IMR-90 (cell line): ENCODE data around the gene AGPS. TPM values are rescaled to one million over a fixed set of nuclear protein-coding genes. Genes with fewer than 3 reads are reported as not detected.

ENCODE experiments used
- ATAC-seq: fragments of 200-7000 bp; cut with Tn5 transposase; 2 replicates; pipeline ENCODE4 v1.9.1; 2020; ENCODE audit warnings: low read depth, mild to moderate bottlenecking, moderate library complexity
- BruUV-seq: library from RNA; stranded (reverse); fragments of 400-500 nt; replicated peaks from 2 replicates; lab custom pipeline; 2021; lab: Mats Ljungman, UMichigan
- CTCF ChIA-PET: fragments of 300-600 bp; formaldehyde crosslinking; extraction: SDS; loops from one replicate; lab custom pipeline; 2021; ENCODE audit warnings: antibody characterized with exemption; lab: Yijun Ruan, JAX
- POLR2A ChIA-PET: fragments of 300-600 bp; sonication (Branson Sonifier 250); formaldehyde crosslinking; loops from one replicate; lab custom pipeline; 2022; ENCODE audit warnings: antibody characterized with exemption; ENCODE audit not compliant: unreplicated experiment; lab: Charles Lee
- DNase-seq: peaks from one replicate; pipeline ENCODE4 v3.0.0; 2013
- H2AFZ ChIP-seq: replicated peaks from 2 replicates; pipeline ENCODE3; 2013; ENCODE audit warnings: low read length, mild to moderate bottlenecking; ENCODE audit not compliant: poor library complexity
- H2AK5ac ChIP-seq: 2 replicates; pipeline ENCODE4 v1.6.1; 2013; ENCODE audit warnings: low read depth, low read length, inconsistent platforms
- H2AK9ac ChIP-seq: replicated peaks from 2 replicates; pipeline ENCODE3; 2013; ENCODE audit warnings: mild to moderate bottlenecking, low read depth, low read length, moderate library complexity; ENCODE audit not compliant: poor library complexity
- H2BK120ac ChIP-seq: 2 replicates; pipeline ENCODE4 v1.6.1; 2013; ENCODE audit warnings: low read depth, low read length, inconsistent platforms
- H2BK15ac ChIP-seq: 3 replicates; pipeline ENCODE4 v1.6.1; 2013; ENCODE audit warnings: low read depth, low read length, inconsistent platforms
- H2BK20ac ChIP-seq: 2 replicates; pipeline ENCODE4 v1.6.1; 2013; ENCODE audit warnings: low read depth, mild to moderate bottlenecking, inconsistent platforms, low read length, moderate library complexity
- H2BK5ac ChIP-seq: 2 replicates; pipeline ENCODE4 v1.6.1; 2013; ENCODE audit warnings: mild to moderate bottlenecking, low read depth, low read length, inconsistent platforms; ENCODE audit not compliant: poor library complexity, severe bottlenecking
- H3K14ac ChIP-seq: replicated peaks from 2 replicates; pipeline ENCODE4 v1.6.1; 2013; ENCODE audit warnings: low read depth, low read length, inconsistent platforms
- H3K18ac ChIP-seq: 2 replicates; pipeline ENCODE4 v1.6.1; 2013; ENCODE audit warnings: low read depth, low read length, control low read depth
- H3K23ac ChIP-seq: 2 replicates; pipeline ENCODE4 v1.6.1; 2013; ENCODE audit warnings: low read depth, low read length, inconsistent platforms
- H3K27ac ChIP-seq: 2 replicates; pipeline ENCODE4 v1.5.1; 2013; ENCODE audit warnings: mild to moderate bottlenecking, control low read depth, low read length; ENCODE audit not compliant: insufficient read depth
- H3K27me3 ChIP-seq: 2 replicates; pipeline ENCODE4 v1.6.1; 2013; ENCODE audit warnings: low read length; ENCODE audit not compliant: control insufficient read depth, insufficient read depth
- H3K36me3 ChIP-seq: 2 replicates; pipeline ENCODE4 v1.6.1; 2013; ENCODE audit warnings: low read length, mixed read lengths; ENCODE audit not compliant: control insufficient read depth, insufficient read depth
- H3K4ac ChIP-seq: 2 replicates; pipeline ENCODE4 v1.6.1; 2013; ENCODE audit warnings: low read depth, low read length, inconsistent platforms
- H3K4me1 ChIP-seq: 2 replicates; pipeline ENCODE4 v1.6.1; 2013; ENCODE audit warnings: low read length, mixed read lengths; ENCODE audit not compliant: control insufficient read depth, insufficient read depth
- H3K4me2 ChIP-seq: 2 replicates; pipeline ENCODE4 v1.6.1; 2013; ENCODE audit warnings: low read depth, mild to moderate bottlenecking, control low read depth, low read length, moderate library complexity
- H3K4me3 ChIP-seq: 2 replicates; pipeline ENCODE4 v1.5.1; 2013; ENCODE audit warnings: low read depth, mild to moderate bottlenecking, control low read depth, low read length, moderate library complexity; ENCODE audit not compliant: insufficient read depth
- H3K56ac ChIP-seq: 2 replicates; pipeline ENCODE4 v1.6.1; 2013; ENCODE audit warnings: low read length, inconsistent platforms; ENCODE audit not compliant: insufficient read depth; ENCODE audit errors: extremely low read depth
- H3K79me1 ChIP-seq, 2 experiments: 2 replicates each; pipeline ENCODE4 v1.6.1; 2013; ENCODE audit warnings: low read length in 2 of 2, inconsistent platforms in 1 of 2, low read depth in 1 of 2
- H3K9ac ChIP-seq: 2 replicates; pipeline ENCODE4 v1.6.1; 2013; ENCODE audit warnings: low read depth, low read length, control low read depth
- H3K9me1 ChIP-seq: 2 replicates; pipeline ENCODE4 v1.6.1; 2013; ENCODE audit warnings: low read length, inconsistent platforms; ENCODE audit not compliant: insufficient read depth
- H3K9me3 ChIP-seq: 2 replicates; pipeline ENCODE4 v1.6.1; 2013; ENCODE audit warnings: low read length; ENCODE audit not compliant: control insufficient read depth, insufficient read depth
- H4K20me1 ChIP-seq: 2 replicates; pipeline ENCODE4 v1.6.1; 2013; ENCODE audit warnings: low read length, inconsistent platforms; ENCODE audit not compliant: insufficient read depth
- H4K5ac ChIP-seq: 2 replicates; pipeline ENCODE4 v1.6.1; 2013; ENCODE audit warnings: mild to moderate bottlenecking, low read depth, low read length, control low read depth
- H4K8ac ChIP-seq, 2 experiments: 2 replicates each; pipeline ENCODE4 v1.6.1; 2013; ENCODE audit warnings: low read depth in 2 of 2, low read length in 2 of 2, control low read depth in 1 of 2, inconsistent platforms in 1 of 2
- H4K91ac ChIP-seq: 2 replicates; pipeline ENCODE4 v1.6.1; 2013; ENCODE audit warnings: low read depth, low read length, inconsistent platforms; ENCODE audit not compliant: insufficient read depth
- CEBPB ChIP-seq: IDR thresholded peaks from 2 replicates; pipeline ENCODE4 v1.6.1; 2012; ENCODE audit warnings: low read depth, low read length, improper control_type of control experiment
- MXI1 ChIP-seq: IDR thresholded peaks from 2 replicates; pipeline ENCODE4 v1.6.1; 2012; ENCODE audit warnings: low read depth, mild to moderate bottlenecking, low read length, moderate library complexity, borderline replicate concordance
- WGBS, 2 experiments: methylation state at CpG; one replicate each; pipeline versions ENCODE4 v1.1.5 to v1.1.7; 2013; ENCODE audit warnings: missing lambda C conversion rate in 2 of 2; ENCODE audit not compliant: insufficient read length in 1 of 2; ENCODE audit errors: extremely low coverage in 2 of 2; 5-methylcytosine and 5-hydroxymethylcytosine counted together
- dilution Hi-C: fragments of 300-500 bp; cut with HindIII; formaldehyde crosslinking; loops from one replicate; pipeline ENCODE4 v1.14.3; 2018; ENCODE audit warnings: low sequenced_read_pairs; ENCODE audit not compliant: unreplicated experiment
- in situ Hi-C: fragments of 300-500 bp; cut with MboI; formaldehyde crosslinking; loops from 3 replicates; pipeline ENCODE4 v1.14.3; 2019; ENCODE audit warnings: low sequenced_read_pairs, inconsistent platforms, mixed read lengths
- intact Hi-C: fragments of 100-400 bp; cut with micrococcal nuclease; formaldehyde crosslinking; loops from 2 replicates; pipeline ENCODE4 v1.10.0; 2022
- polyA plus RNA-seq, 3 experiments: library from polyadenylated mRNA; depleted of rRNA; stranded (reverse); fragments of >200 nt; gene quantifications; 2 replicates each; pipeline ENCODE4 v1.2.3, GENCODE V29; 2012; ENCODE audit warnings: low replicate concordance in 1 of 3
- total RNA-seq: library from RNA; depleted of rRNA; stranded (reverse); fragments of >200 nt; gene quantifications from 2 replicates; pipeline ENCODE4 v1.2.3, GENCODE V29; 2012

The AGPS gene
- total and polyA plus RNA-seq, 2 of the 4 experiments (the other 2 are of a cell fraction): 6.6 to 18.6 TPM

- Histone ChIP-seq H2BK120ac (no peak overlapping the region), H2AFZ (no peak overlapping the region), H2BK5ac (no peak overlapping the region), H3K18ac (no peak overlapping the region), H2BK15ac (no peak overlapping the region), H2AK9ac (no peak overlapping the region), H3K27ac (no peak overlapping the region), H3K27me3 (no peaks in the 10 kb centered on the region), H4K5ac (no peak overlapping the region), H4K20me1 (peaks cover under 1% of the 10 kb centered on the region; the same call in 1 of the 2 replicates), H3K4me2 (no peak overlapping the region), H3K9ac (no peak overlapping the region), H2AK5ac (no peak overlapping the region), H3K23ac (no peak overlapping the region), H3K4me3 (no peak overlapping the region), H4K8ac (no peak overlapping the region; a peak in 1 of 4 replicates), H3K56ac (no peak overlapping the region), H3K79me1 (peaks cover 8 to 13% of the 10 kb centered on the region in 2 experiments; a peak in 2 of 4 replicates), H3K36me3 (0 out of 2 replicates have a peak, but pooled peaks cover 1% of the 10 kb centered on the region), H3K9me1 (no peaks in the 10 kb centered on the region), H3K9me3 (no peaks in the 10 kb centered on the region), H4K91ac (no peak overlapping the region), H3K4ac (no peak overlapping the region), H3K4me1 (no peaks in the 10 kb centered on the region), H2BK20ac (no peak overlapping the region), H3K14ac (no peak overlapping the region)
- intact Hi-C loops: loop anchor here (5.0 kb wide), 3 partner anchors 183 to 343 kb away; no protein-coding TSS in a partner anchor
- BruUV-seq: no TSS peak
- in situ Hi-C loops: no loop called here
- DNase-seq: peak; percentile 61
- TF ChIP-seq CEBPB: peak; percentile 97
- no peak for TF ChIP-seq MXI1
- WGBS, 2 experiments: no CpG with 5 or more reads among the region's 1 CpG
- ChIA-PET CTCF (no interaction called here), POLR2A (interaction anchor here (1.1 kb wide), 1 partner anchor 27 kb away, joined by 3 read pairs; the partner anchor contains the start of gene AGPS)
- dilution Hi-C loops: no loop called here
- no peak for ATAC-seq
These were observed 26.7 kb downstream of the AGPS start for GRCh38 chr2:177419274-177419673.
